Suprapubic skin (tissue), 3 donors: ENCODE data around the gene NR1H2.

Source experiments
- CTCF ChIP-seq, 2 donors: fragments of 200-600 bp in 1 of 2; fragments of 450-650 bp in 1 of 2; sonication (generic) in 1 of 2; IDR thresholded peaks; one replicate each; pipeline ENCODE4 v1.5.1; 2016 to 2019; ENCODE audit warnings: antibody characterized with exemption in 2 of 2, mild to moderate bottlenecking in 1 of 2, moderate library complexity in 1 of 2
- POLR2A ChIP-seq, 2 donors: fragments of 450-650 bp; IDR thresholded peaks; one replicate each; pipeline ENCODE4 v1.6.1; 2017; ENCODE audit warnings: antibody characterized with exemption in 2 of 2, mild to moderate bottlenecking in 2 of 2, moderate library complexity in 2 of 2

GRCh38 chr19:50378169-50378862, 2.1 kb downstream of the NR1H2 start:
- no peak for TF ChIP-seq CTCF (IDR thresholded peaks at IDR 0.05)
- no peak for TF ChIP-seq POLR2A (IDR thresholded peaks at IDR 0.05)
